Measurements from ENCODE around the gene OVOL2. TPM values are rescaled to one million over a fixed set of nuclear protein-coding genes. Genes with fewer than 3 reads are reported as not detected.

Gene OVOL2
- total and polyA plus RNA-seq, 2 of the 8 experiments (the other 6 are each of a cell fraction or from before 2014, with no cell fraction given) = 11.0 to 11.4 TPM

- TF ChIP-seq CHD7 (IDR thresholded peaks at IDR 0.05; ENCODE audit: insufficient replicate concordance, low read length) = no peak
- no peak for TF ChIP-seq CBX8 (IDR thresholded peaks at IDR 0.05; ENCODE audit: borderline replicate concordance, low read depth, low read length)
- TF ChIP-seq SUZ12 (IDR thresholded peaks at IDR 0.05; ENCODE audit: low read length) = no peak
- TF ChIP-seq KDM4A (IDR thresholded peaks at IDR 0.05; ENCODE audit: low read depth, low read length, severe bottlenecking) = no peak
- no peak for TF ChIP-seq RNF2 (IDR thresholded peaks at IDR 0.05; ENCODE audit: borderline replicate concordance, low read depth, low read length, missing control alignments, poor library complexity, severe bottlenecking)
Observed at GRCh38 chr20:17992847-17993513, 64.7 kb downstream of the OVOL2 start (continued).
